HFF-Myc (cell line): ENCODE data around the gene TMEM250.

Source experiments
- DNase-seq: peaks from one replicate; pipeline ENCODE4 v3.0.0-alpha.2; 2011; ENCODE audit warnings: low read depth; ENCODE audit errors: extremely low read depth
- H3K4me3 ChIP-seq: replicated peaks from 2 replicates; pipeline ENCODE4 v1.5.1; 2011; ENCODE audit warnings: low read depth, mild to moderate bottlenecking, control low read depth, low read length
- TF ChIP-seq, protein P1 (sequence below): IDR thresholded peaks from 2 replicates; pipeline ENCODE4 v1.5.1; 2012; ENCODE audit warnings: mild to moderate bottlenecking, low read depth, low read length, control low read depth; ENCODE audit errors: missing control alignments

Gene TMEM250

GRCh38 chr9:136085815-136086212 lies 32.9 kb downstream of the TMEM250 start:
- TF ChIP-seq, protein P1, sequence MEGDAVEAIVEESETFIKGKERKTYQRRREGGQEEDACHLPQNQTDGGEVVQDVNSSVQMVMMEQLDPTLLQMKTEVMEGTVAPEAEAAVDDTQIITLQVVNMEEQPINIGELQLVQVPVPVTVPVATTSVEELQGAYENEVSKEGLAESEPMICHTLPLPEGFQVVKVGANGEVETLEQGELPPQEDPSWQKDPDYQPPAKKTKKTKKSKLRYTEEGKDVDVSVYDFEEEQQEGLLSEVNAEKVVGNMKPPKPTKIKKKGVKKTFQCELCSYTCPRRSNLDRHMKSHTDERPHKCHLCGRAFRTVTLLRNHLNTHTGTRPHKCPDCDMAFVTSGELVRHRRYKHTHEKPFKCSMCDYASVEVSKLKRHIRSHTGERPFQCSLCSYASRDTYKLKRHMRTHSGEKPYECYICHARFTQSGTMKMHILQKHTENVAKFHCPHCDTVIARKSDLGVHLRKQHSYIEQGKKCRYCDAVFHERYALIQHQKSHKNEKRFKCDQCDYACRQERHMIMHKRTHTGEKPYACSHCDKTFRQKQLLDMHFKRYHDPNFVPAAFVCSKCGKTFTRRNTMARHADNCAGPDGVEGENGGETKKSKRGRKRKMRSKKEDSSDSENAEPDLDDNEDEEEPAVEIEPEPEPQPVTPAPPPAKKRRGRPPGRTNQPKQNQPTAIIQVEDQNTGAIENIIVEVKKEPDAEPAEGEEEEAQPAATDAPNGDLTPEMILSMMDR, result no peak
- no peak for DNase-seq
- H3K4me3 ChIP-seq, result no peak overlapping the region

DNA sequence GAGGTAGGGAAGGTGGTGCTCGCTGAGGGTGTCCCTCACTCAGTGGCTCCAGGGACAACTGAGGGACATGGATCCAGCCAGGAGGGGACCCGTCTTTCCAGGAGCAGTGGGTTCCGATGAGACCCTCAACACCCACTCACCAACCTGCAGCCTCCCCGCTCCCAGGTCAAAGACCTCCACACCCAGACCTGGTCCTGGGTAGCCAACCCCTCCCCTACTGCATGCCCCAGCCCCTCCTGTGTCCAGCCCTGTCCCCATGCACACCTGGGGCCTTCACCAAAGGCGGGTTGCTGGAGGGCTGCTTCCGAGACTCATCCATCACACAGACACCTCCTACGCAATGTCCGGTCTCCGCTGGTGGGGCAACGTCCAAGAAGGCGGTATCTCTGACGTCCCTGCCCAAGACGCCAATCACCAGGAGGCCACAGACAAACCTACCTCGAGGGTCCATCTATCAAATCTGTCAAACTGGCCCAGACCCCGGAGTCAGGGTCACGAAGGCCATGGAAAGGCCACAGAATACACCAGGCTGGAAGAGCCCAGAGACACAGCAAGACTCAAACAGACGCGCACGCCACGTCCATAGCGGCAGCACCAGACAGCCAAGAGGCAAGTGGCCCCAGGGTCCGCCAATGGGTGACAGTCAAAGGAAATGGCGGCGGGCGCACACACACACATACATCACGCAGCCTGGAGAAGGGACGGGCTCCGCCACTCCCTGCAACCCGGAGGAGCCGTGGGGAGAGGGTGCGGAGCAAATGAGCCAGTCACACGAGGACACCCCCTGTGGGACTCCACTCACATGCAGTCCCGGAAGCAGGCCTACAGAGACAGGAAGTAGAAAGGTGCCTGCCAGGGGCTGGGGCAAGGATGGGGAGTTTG lies 34.4 kb downstream of the TMEM250 start:
- DNase-seq, result no peak
- H3K4me3 ChIP-seq, result no peak overlapping the region
- TF ChIP-seq, protein P1, result no peak

GRCh38 chr9:136083558-136084062 lies 35.1 kb downstream of the TMEM250 start:
- TF ChIP-seq, protein P1, result no peak
- no peak overlapping the region for H3K4me3 ChIP-seq

GRCh38 chr9:136082496-136083361 lies 35.9 kb downstream of the TMEM250 start:
- TF ChIP-seq, protein P1, result no peak
- DNase-seq, result no peak

More at GRCh38 chr9:136083558-136084062, 35.1 kb downstream of the TMEM250 start:
- DNase-seq, result no peak

DNA sequence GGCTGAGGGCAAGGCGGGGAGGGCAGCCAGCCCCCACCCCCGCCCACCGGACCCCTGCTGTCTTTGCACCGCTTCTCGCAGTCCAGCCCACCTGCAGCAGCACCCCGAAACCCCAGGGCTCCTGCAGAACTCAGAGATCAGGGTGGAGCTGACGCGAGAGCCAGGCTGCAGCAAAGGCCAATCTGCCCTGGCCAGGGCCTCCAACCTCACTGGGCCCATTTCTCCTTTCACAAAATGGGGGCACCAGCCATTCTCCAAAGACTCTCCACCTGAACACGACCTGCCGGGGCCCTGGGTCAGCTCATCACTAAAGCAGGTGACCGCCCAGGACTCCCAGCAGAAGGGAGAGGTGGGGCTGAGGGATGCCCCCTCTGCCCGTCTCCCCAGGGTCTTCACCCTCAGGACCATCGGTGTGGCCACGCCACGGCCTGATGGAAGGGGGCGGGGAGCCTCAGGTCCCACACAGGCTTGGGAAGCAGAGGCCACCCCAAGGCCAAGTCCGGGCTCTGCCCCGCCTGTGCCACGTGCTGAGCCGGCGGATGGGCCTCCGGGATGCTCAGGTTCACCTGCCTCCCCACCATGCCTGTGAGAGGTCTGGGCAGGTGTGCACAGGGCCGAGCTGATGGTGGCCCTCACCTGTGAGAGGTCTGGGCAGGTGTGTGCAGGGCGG lies 36.7 kb downstream of the TMEM250 start:
- no peak for DNase-seq
- TF ChIP-seq, protein P1, result no peak
- H3K4me3 ChIP-seq, result no peak overlapping the region

More at GRCh38 chr9:136082496-136083361, 35.9 kb downstream of the TMEM250 start:
- H3K4me3 ChIP-seq, result no peak overlapping the region
